ENCODE data around the gene PIANP.
"Not testable (repeated sequence)": the region's sequence is repeated elsewhere in the genome, so short reads cannot be mapped to it uniquely, and the experiment has no call there.

PIANP gene

GRCh38 chr12:6708351-6708750 lies 7.7 kb upstream of the PIANP start:
- DNase-seq (ENCODE audit: low spot score) = not testable (repeated sequence)

- peak; percentile 59 for DNase-seq (ENCODE audit: low spot score)
Observed at GRCh38 chr12:6703631-6704030, 3.0 kb upstream of the PIANP start.

- DNase-seq (ENCODE audit: low spot score) = no peak
Observed at GRCh38 chr12:6701078-6701768, 608 bp upstream of the PIANP start.

GRCh38 chr12:6699989-6700645 lies 498 bp downstream of the PIANP start:
- DNase-seq (ENCODE audit: low spot score) = peak; percentile 85

GRCh38 chr12:6699259-6699988 lies 1.2 kb downstream of the PIANP start:
- DNase-seq (ENCODE audit: low spot score) = no peak

DNA sequence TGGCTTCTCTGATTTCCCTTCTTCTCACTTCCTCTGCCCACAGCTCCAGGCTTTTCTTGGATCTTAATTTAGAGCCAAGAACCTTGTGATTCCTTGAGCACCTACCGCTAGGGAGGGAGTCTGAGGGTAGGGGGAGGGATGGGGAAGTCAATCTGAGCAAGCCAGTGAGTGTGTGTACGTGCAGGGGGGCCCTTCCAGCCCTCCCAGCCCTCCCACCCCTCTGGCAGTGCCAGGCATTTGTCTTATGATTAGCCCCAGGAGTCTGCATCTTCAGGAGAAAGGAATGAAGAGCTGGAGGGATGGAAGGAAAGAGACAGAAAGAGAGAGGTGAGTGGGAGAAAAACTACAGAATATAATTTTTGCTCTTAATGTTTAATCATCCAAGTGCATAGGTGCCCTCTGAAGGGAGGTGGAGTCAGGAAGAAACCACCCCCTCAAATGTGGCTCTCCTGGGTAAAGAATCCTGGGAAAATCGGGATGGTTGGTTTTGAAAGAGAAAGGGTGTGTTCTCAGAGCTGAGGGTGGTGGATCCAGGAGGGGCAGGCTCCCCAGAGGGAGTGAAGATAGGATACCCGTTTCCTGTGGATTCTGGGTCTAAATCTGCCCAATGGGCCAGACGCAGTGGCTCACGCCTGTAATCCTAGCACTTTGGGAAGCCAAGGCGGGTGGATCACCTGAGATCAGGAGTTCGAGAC lies 2.1 kb downstream of the PIANP start:
- DNase-seq (ENCODE audit: low spot score) = no peak

- DNase-seq (ENCODE audit: low spot score) = peak; percentile 67
Observed at GRCh38 chr12:6697584-6698351, 2.8 kb downstream of the PIANP start.

GRCh38 chr12:6696690-6697583 lies 3.7 kb downstream of the PIANP start:
- no peak for DNase-seq (ENCODE audit: low spot score)

GRCh38 chr12:6695313-6696045 lies 5.1 kb downstream of the PIANP start:
- DNase-seq (ENCODE audit: low spot score) = no peak

GRCh38 chr12:6694701-6695100 lies 5.9 kb downstream of the PIANP start:
- no peak for DNase-seq (ENCODE audit: low spot score)

GRCh38 chr12:6693832-6694355 lies 6.7 kb downstream of the PIANP start:
- no peak for DNase-seq (ENCODE audit: low spot score)

GRCh38 chr12:6692888-6693287 lies 7.7 kb downstream of the PIANP start:
- no peak for DNase-seq (ENCODE audit: low spot score)

DNA sequence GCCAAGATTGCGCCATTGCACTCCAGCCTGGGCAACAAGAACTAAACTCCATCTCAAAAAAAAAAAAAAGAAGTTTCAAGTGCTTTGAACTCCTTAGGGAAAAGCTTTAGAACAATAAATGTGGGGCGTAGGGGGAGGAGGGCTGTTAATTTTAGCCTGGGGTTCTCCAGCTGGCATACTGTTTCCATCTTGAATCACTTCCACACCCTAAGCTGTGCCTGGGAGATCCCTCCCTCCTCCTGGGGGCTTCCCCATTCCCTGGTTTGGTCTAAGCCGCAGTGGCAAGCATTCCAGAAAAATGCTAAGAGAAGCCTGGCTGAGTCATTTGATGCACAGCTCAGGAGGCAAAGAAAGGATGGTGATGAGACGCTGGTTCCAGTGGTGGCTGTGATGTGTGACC lies 9.1 kb downstream of the PIANP start:
- DNase-seq (ENCODE audit: low spot score) = no peak

DNA sequence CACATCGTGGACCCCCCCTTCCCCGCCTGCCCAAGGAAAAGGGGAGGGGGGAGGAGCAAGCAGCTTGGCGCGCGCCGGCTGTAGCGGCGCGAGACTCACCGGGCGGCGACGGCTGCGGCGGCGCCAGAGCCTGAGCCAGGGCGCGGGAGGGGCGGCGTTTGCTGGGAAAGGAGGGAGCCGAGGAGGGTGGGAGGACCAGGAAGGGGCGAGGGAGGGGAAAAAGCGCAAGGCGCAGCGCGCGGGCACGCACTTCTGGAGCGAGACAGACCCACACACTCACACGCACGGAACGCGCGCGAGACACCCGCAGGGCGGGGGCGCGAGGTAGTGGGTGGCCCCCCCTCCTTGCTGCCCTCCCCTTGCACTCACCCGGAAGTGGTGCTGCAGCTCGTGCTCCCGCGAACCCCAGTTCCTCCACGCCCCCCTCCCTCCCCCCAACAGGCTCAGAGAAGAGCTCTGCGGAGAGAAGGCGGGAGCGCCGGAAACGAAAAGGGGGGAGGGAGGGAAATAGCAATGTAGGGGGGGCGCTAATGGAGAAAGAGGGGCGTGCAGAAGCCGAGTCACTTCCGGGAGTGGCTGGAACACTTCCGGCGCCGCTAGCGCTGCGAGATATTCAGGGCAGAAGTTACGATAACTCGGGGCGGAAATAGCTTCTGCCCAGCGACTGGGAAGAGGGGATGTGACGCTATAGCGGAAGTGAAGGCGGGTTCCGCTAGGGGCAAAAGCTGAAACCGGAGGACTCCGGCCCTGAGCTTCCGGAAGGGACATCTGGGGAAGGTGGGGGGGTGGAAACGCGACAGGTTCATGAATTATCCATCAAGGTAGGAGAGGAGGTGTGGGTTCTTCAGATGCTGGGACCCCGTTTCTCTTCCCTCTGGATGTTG lies 11.4 kb downstream of the PIANP start, which contains the start of gene ZNF384:
Gene ZNF384 (minus strand): TSS at position 377 of the 884 bp plus-strand sequence. CDS start 9,855 bp downstream, outside the sequence.
- DNase-seq (ENCODE audit: low spot score) = peak; percentile 96

DNA sequence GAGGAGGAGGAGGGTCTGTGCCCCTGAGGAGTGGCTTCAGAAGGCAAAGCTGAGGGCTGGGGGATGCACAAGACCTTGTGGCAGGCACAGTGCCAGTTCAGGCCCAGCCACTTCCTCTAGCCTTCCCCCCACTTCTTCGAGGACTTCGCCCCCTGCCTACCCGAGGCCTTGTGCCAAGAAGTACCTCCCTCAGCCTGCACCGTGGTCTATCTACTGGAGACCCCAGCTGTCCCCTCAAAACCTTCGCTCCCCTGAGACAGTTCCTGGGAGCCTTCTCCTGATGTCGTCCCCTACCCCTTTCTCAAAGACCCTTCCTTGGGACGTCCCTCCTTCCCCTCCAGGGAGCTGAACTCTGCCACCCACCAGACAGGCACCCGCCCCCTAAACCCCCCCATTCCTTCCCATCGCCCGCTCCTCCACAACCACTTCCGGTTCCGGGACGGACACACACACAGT lies 12.0 kb downstream of the PIANP start:
- no peak for DNase-seq (ENCODE audit: low spot score)

DNA sequence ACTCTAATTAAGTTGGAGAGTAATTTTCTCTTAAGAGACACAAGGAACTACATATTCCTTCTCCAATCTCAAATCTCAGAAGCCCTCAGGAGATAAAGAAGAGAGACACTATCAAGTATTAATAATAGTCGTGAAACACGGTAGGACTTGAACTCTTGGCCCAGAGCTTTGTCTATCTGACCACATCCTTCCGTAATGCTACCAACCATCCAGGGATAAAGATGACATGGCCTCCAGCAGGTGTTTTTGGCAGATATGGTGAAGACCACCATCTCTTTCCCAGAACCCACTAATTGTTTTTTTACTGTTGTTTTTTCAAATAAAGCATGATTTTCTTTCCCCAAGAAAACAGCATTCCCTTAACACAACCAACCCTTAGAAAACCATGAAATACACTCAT lies 14.8 kb downstream of the PIANP start:
- DNase-seq (ENCODE audit: low spot score) = no peak

- DNase-seq (ENCODE audit: low spot score) = peak; percentile 57
Observed at GRCh38 chr12:6684609-6685008, 16.0 kb downstream of the PIANP start.

DNA sequence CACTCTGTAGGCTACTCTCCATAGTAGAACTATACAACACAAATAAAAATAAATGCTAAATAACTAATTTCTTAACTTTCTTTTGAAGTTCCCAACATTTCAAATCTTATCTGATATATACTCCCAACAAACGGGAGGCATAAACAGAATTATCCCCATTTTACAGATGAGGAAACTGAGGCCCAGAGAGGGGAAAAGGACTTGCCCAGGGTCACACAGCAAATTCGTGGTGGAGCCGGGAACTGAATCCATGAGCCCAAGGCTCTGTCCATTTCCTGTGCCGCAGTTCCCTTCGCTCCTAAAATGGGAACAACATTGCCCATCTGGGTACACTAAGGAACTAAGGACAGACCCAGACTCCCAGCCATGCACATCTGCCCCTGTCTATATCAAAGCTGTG lies 23.7 kb downstream of the PIANP start:
- DNase-seq (ENCODE audit: low spot score) = no peak

All from iPS-NIHi11 (cell line).